Astrocyte (in vitro differentiated cells and primary cell): ENCODE data around the gene CUL1.

Experiments
- CTCF ChIP-seq: IDR thresholded peaks from 2 replicates; pipeline ENCODE4 v1.5.1; 2011; ENCODE audit warnings: low read depth, mild to moderate bottlenecking, inconsistent platforms, low read length, moderate library complexity; ENCODE audit not compliant: insufficient read depth
- EZH2 ChIP-seq: IDR thresholded peaks from 2 replicates; pipeline ENCODE4 v1.6.1; 2012; ENCODE audit warnings: mild to moderate bottlenecking, low read length, inconsistent platforms; ENCODE audit not compliant: insufficient read depth

- TF ChIP-seq CTCF: no peak
- TF ChIP-seq EZH2: no peak
These were observed 102.0 kb downstream of the CUL1 start for GRCh38 chr7:148800677-148801076.
